ENCODE data around the gene ACTG2.
"Not testable (repeated sequence)": the region's sequence is repeated elsewhere in the genome, so short reads cannot be mapped to it uniquely, and the experiment has no call there.

The ACTG2 gene

DNA sequence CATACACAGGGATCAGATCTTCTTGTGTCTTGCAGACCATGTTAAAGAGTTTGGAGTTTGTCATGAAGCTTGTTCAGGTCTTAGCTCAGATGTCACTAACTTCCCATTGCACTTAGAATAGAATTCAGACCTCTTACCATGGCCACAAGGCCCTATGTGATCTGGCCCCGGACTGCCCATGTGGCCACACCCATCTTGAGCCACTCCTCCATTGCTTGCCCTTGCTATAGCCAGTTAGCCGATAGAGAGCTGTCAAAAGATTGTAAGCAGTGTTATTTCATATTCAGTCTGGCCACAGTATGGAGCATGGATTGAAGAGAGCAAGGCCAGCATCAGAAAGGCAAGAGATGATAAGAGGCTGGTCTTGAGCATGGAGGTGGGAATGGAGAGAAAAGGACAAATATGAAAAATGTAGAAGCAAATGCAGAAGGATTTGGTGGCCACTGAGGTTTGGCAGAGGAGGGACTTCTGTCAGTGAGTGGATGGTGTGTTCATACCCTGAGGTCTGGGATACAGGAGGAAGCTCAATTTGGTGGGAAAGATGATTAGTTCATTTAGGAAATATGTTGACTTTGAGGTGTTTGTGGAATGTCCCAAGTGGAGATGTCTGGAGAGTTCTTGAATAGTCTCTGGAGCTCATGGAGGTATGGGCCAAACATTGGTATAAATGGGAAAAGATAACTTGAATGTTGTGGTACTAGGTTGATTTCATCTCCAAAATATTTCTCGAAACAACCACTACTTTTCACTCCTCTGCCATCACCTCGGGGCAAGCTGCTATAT lies 44.5 kb downstream of the ACTG2 start:
- DNase-seq (ENCODE audit: low spot score) = no peak

DNA sequence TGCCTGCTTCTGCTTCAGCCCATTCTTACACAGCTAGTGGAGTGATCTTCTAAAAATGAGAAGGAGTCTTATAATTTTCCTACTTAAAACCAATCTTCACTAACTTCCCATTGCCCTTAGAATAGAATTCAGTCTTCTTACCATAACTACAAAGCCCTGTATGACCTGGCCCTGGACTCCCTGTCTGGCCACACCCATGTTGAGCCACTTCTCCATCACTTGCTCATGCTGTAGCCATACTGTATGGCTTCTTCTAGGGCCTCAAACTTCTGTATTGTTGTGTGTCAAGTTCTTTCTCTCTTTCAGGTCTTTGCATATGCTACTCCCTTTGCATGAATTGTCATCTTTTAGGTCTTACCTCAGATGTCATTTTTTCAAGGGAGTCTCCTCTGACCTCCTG lies 45.1 kb downstream of the ACTG2 start:
- no peak for DNase-seq (ENCODE audit: low spot score)

DNA sequence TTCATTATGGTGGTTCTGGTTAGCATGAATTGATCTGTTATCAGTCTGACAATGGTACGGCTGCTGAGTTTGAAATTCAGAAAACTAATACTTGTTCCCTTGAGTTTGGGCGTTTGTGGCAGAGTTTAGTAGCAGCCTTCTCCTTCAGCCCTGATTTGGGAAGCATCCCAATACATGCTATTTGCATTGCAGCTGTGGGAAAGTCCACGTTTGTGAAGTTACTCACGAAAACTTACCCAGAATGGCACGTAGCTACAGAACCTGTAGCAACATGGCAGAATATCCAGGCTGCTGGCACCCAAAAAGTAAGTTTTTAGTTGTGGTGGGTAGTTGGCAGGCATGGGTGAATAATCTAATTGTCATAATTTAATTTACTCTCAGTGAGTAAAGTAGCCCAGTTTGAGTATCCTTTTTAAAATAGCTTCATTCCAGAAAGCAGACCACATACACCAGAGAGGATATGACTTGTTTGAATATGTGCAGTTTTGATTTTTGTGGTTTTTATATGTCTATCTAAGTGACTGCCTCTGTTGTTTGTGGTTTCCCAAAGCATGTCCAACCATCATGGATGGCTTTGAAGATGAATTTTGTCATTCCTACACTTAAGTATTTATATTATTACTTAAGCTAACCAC lies 46.0 kb downstream of the ACTG2 start:
- no peak for DNase-seq (ENCODE audit: low spot score)

- DNase-seq (ENCODE audit: low spot score) = no peak
These were observed 46.6 kb downstream of the ACTG2 start for GRCh38 chr2:73939419-73939818.

DNA sequence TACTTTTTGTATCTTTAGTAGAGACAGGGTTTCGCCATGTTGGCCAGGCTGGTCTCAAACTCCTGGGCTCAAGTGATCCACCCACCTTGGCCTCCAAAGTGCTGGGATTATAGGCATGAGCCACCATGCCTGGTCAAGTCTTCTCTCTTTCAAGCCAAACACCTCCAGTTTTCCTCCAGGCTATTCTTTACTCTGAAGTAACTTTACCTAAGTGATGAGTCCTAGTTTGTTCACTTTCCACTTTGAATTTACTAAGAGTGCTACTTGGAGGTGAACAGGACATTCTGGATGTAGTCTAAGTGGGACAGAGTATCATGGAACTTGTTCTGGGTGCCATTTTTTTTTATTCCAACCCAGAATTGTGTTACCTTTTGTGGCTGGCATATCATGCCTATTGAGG lies 47.3 kb downstream of the ACTG2 start:
- DNase-seq (ENCODE audit: low spot score) = not testable (repeated sequence)

DNA sequence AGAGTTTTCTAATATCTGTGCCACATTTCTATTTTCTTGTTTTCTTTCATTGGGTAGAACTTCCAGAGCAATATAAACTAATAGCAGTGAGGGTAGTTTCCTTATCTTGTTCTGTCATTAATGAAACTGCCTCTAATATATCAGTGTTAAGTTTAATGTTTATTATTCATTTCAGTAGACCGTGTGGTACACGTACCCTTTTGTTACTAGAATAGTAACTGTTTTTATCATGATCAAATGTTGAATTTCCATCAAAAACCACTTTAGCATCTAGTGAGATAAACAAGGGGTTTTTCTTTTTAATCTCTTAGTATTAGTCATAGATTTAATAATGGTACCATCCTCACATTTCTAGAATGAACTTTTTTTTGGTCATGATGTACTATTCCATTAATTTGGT lies 49.9 kb downstream of the ACTG2 start:
- no peak for DNase-seq (ENCODE audit: low spot score)

DNA sequence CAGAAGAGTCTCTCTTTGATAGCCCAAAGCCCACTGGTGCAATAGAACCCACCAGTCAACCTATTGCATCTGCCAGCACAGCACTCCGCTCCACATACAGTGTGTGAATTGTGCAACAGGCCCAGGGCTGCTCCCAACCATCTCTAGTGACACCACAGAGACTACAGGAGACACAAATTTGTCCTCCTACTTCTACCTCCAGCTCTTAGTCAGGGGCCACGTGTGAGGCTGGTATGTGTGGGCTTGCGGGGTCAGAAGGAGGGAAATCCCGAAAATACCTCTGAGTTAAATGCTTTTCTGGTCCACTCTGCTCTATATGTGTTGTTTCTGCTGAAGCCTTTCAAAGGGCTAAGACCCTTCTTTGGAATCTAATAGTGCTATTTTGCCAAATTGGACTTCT lies 51.9 kb downstream of the ACTG2 start:
- DNase-seq (ENCODE audit: low spot score) = no peak

DNA sequence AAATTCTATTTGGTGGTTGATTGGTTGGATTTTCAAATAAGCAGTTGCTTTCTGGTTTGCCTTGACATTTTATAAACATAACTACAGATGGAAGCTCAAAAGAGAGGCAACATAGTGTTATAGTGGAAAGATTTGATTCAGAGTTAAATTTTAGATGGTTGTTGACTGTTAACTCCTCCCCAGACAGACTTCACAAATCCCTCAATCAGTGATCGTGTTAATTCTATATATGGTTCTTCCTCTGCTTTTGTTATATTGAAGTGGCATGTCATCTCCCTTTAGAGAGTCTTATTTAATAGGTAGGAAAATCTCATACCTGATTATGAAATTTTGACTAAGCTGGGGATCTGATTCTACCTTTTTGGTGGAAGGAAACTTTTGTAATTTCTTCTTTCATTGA lies 53.4 kb downstream of the ACTG2 start:
- no peak for DNase-seq (ENCODE audit: low spot score)

DNA sequence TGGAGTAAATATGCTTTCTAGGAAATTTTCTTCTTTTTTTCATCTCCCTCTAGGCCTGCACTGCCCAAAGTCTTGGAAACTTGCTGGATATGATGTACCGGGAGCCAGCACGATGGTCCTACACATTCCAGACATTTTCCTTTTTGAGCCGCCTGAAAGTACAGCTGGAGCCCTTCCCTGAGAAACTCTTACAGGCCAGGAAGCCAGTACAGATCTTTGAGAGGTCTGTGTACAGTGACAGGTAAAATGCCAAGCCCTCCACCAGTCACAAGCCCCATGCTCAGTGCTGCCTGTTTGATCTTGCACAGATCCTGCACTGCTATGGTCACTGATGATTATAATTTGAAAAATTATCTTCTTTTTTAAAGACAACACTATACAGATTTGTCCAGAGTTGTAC lies 53.9 kb downstream of the ACTG2 start:
- no peak for DNase-seq (ENCODE audit: low spot score)

DNA sequence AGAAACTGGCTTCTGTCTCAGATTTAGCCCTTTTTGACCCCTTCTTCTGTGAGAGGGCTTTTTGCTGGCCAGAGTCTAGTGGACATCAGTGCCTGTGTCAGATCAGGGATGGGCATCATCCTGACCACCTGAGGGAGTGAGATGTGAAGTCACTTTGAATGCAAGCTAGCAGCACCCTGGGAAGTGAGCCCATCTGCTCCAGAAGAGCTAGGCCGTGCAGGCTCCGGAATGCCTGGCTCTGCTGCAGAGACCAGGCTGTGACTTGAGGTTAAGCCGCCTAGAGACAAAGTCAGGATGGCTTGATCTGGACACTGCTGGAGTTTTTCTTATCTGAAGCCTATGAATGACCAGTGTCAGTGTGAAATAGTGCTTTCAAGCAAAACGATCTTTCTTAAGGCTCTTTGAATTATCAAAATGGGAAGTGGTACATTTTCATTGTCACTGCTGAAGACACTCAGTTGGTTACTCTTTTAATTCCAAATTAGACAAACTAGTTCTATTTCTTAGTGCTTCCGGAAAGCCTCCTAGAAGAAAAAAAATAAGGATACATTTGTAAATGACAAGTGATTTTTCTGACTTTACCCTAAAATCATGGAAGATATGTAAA lies 54.7 kb downstream of the ACTG2 start:
- no peak for DNase-seq (ENCODE audit: low spot score)

DNA sequence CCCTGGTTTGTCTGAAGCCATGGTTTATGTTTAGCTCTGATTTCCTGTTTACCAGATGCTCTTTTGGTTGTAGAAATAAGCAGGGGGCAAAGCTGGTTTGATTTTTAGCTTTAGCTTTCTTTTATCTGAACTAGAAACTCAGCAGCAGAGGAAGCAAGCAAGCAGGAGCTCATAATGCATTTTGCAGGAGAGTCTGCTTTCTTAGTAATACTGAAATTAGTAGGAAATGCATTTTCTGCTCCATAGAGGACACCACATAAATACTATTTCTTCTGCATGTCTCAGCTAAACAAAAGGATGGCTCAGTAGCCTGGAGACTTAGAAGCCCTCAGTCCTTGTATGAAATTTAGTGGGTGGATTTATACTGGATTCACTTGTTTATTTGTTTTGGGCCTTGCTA lies 57.0 kb downstream of the ACTG2 start:
- no peak for DNase-seq (ENCODE audit: low spot score)

DNA sequence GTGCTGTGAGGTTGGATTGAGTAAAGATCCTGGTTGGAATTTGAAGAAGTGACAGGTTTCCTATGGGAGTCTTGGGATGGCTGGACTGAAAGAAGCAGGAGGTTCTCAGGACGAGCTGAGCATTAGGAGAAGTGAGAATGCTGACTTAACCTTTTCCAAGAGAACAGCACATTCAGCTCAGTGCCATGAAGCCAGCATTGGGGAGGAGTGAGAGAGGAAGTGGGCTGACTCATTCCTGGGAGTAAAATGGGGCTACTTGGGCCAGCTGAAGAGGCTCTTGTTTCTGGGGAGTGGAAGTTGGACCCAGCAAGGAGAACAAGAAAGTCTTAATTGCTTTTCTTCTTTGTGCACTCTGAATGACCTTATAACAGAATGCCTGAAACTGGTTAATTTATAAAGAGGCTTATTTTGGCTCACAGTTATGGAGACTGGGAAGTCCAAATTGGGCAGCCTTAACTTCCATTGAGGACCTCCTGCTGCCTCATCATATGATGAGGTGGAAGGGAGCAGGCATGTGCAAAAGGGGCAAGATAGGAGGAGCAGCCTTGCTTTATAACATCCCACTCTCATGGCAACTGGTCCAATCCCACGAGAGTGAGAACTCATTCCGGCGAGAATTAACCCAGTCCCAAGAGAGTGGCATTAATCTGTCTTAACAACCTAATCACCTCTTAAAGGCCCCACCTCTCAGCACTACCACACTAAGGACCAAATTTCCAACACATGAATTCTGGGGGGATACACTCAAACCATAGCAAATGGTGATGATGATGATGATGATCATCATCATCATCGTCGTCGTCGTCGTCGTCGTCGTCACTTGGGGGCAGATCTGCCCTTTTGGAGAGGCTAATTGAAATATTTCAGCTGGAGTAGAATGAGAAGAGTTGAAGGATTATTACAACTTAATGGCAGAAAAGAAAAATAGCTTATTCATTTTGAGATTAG lies 60.0 kb downstream of the ACTG2 start:
- no peak for DNase-seq (ENCODE audit: low spot score)

- no peak for DNase-seq (ENCODE audit: low spot score)
These were observed 63.5 kb downstream of the ACTG2 start for GRCh38 chr2:73956218-73956865.

GRCh38 chr2:73961274-73961673 lies 68.5 kb downstream of the ACTG2 start:
- no peak for DNase-seq (ENCODE audit: low spot score)

- no peak for DNase-seq (ENCODE audit: low spot score)
These were observed 69.2 kb downstream of the ACTG2 start for GRCh38 chr2:73961823-73962615.

DNA sequence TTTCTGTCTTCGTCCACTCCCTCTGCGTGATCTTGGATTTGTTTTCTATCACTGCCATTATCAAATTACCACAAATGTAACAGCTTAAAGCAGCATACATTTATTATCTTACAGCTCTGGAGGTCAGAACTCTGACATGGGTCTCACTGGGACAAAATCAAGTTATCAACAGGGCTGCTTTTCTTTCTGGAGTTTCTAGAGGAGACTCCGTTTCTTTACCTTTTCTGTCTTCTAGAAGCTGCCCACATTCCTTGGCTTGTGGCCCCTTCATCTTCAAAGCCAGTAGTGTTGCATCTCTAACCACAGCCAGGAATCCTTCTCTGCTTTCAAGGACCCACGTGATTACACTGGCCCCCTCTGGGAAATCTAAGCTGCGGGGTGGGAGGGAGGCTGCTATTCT lies 70.0 kb downstream of the ACTG2 start:
- no peak for DNase-seq (ENCODE audit: low spot score)

- DNase-seq (ENCODE audit: low spot score) = no peak
These were observed 70.7 kb downstream of the ACTG2 start for GRCh38 chr2:73963385-73964120.

DNA sequence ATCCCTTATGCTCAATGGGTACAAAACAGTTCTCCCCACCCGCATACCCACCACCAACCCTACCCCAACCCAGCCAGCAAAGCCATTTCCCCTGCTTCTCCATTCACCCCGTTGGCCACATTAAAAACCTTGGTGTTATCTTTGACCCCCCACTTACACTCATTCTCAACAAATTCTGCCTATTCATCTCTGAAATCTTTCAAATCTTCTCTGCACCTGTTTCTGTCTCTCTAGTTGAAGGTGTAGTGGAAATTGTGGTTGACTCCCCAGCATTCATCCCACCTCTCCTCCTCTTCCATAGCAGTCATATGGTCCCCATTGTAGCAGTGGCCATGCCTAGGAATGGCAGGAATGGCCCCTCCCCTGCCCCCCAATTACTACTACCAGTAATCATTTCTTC lies 71.4 kb downstream of the ACTG2 start:
- DNase-seq (ENCODE audit: low spot score) = no peak

DNA sequence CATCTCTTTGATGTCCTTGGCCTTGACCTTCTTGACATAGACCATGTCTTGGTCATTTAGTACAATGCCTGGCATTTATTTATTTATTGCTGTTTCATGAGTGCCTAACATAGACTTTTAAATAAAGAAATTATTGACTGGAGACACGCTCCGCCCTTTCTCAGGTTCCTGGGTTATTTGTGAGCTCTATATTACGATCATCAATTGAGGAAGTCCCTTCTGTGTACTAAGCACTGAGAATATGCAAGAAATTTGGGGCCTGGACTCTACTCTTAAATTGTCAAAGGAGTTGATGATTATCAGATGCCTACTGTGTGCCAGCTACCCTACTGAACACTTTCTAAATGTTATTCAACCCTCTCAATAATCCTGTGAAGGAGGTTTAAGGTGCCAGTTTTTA lies 72.2 kb downstream of the ACTG2 start:
- DNase-seq (ENCODE audit: low spot score) = no peak

- no peak for DNase-seq (ENCODE audit: low spot score)
These were observed 75.6 kb downstream of the ACTG2 start for GRCh38 chr2:73968357-73968937.
